Globus pallidus (tissue), 1 donor: ENCODE measurements around the gene NUBP2.
"Not testable (repeated sequence)": the region's sequence is repeated elsewhere in the genome, so short reads cannot be mapped to it uniquely, and the experiment has no call there.

Experiments
- DNase-seq: peaks from one replicate; pipeline ENCODE4 v3.0.0-alpha.2; 2015; ENCODE audit warnings: low spot score

NUBP2 gene

DNA sequence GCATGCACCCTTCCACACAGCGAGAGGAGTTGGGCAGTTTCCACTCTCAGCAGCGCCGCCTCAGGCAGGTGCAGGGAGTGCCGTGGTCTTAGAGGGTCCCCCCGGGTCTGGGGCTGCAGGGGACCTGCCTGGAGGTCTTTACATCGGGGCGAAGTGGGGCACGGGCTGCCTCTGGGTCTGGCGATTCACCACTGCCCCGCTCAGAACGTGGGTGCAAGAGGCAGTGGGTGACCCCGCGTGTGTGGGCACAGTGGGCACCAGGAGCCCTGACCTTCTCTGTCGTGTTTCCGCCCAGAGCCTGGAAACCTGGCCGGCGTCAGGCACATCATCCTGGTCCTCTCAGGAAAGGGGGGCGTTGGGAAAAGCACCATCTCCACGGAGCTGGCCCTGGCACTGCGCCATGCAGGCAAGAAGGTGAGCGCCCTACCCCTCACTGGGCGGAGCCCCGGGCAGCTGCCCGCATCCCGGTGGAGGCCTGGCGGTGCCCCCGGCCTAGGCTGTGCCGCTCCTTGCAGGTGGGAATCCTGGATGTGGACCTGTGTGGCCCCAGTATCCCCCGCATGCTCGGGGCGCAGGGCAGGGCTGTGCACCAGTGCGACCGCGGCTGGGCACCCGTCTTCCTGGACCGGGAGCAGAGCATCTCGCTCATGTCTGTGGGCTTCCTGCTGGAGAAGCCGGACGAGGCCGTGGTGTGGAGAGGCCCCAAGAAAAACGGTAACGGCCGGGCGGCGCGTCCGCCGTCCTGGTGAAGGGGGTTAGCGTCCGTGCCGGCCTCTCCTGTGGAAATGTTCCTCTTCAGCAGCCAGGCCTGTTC, 3.7 kb downstream of the NUBP2 start:
- DNase-seq = no peak

DNA sequence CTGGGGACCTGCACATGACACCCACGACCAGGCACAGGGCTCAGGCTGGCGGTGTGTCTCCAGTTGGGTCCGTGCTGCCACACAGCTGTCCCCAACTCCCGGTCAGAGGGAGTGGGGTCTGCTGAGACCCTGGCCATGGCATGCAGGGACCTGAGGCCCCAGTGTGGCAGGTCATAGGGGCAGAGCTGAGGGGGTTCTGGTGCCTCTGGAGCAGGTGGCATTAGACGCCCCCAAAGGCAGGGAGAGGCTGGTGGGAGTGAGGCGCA, 4.2 kb downstream of the NUBP2 start:
- DNase-seq = no peak

DNA sequence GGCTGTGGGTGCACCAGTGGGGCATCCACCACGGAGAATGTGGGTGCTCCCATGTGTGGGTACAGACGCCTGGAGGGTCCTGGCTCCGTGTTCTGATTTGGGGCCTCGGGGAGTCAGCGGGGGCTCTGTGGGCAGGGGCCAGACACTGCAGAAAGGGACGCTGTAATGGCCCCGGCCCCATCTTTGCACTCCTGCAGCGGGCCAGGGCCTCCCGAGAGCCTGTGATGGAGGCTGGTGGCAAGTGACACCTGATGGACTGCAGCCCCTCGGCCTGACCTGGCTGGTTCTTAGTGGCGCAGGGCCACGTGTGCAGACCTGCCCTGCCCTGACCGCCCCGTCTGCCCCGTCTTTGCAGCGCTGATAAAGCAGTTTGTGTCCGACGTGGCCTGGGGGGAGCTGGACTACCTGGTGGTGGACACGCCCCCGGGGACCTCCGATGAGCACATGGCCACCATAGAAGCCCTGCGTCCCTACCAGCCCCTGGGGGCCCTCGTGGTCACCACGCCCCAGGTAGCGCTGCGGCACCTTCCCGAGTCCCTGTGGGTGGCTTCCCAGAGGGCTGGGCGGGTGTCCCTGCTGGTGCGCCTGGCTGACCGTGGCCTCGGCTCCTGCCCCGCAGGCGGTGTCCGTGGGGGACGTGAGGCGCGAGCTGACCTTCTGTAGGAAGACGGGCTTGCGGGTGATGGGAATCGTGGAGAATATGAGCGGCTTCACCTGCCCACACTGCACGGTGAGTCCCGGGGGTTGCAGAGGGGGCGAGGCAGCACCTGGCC, 4.7 kb downstream of the NUBP2 start:
- DNase-seq = no peak

DNA sequence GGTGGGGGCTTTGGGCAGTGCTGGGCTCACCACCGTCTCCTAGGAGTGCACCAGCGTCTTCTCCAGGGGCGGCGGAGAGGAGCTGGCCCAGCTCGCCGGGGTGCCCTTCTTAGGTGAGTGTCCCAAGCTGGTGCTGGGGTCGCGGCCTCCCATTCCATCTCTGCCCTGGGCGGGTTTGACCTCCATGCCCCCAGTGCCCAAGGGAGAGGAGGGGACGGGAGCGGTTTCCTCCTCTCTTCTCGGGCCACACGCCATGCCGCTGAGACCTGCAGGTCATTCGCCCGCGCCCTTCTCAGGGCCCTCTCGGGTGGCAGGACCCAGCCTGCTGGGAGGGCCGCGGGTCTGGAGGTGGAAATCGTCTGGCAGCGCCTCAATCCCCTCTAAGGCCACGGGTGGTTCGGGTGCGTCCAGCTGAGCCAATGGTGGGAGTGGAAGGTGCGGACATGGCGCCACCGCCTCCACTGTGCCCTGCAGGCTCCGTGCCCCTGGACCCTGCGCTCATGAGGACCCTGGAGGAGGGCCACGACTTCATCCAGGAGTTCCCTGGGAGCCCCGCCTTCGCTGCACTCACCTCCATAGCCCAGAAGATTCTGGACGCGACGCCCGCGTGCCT, 5.4 kb downstream of the NUBP2 start:
- no peak for DNase-seq

DNA sequence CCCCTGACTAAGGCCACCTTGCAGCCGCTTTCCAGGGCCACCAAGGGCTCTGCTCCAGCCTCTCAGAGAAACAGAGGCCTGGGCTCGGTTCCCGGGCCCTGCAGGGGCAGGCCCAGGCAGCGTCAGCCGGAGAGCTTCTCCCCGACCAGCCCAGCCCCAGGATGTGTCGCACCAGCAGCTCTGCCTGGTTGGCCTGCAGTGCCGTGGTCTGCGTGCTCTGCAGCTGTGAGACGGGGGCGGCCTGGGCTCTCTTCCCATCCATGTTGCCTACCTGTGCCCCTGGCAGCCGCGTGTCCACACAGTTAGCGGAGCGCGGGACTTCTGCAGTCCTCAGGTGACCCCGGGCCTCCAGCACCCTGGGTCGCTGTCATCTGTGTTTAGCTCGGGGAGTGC, 5.9 kb downstream of the NUBP2 start:
- DNase-seq = no peak

DNA sequence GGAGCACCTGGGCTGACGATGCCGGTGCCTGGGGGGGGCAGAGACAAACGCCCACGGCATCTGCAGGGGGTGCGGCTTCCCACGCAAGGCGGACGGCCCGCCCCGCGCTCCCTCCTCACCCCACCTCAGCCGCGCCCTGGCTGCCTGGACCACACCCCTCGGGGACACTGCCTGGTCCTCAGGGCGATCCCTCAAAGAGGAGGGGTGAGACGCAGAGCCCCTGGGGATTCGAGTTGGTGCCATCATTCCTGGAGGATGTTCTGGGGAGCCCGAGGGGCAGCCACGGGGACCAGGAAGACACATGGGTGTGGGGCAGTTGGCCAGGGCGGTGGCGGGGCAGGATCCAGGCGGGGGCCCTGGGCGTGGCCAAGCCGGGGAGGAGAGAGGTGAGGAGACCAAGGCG, 6.9 kb downstream of the NUBP2 start:
- DNase-seq = no peak

DNA sequence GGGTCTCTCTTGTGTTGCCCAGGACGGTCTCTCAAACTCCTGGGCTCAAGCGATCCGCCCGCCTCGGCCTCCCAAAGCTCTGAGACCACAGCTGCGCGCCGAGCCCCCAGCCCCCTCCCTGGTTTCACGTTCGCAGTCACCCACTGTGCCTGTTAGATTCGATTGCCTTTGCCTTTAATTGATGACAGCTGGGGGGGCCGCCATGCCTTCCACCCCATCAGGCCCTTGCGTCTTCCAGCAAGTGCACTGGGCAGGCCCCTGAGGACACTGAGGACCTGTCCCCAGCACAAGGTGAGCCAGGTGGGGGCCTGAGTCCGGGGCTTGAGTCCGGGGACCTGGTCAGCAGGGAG, 7.5 kb downstream of the NUBP2 start:
- DNase-seq = no peak

DNA sequence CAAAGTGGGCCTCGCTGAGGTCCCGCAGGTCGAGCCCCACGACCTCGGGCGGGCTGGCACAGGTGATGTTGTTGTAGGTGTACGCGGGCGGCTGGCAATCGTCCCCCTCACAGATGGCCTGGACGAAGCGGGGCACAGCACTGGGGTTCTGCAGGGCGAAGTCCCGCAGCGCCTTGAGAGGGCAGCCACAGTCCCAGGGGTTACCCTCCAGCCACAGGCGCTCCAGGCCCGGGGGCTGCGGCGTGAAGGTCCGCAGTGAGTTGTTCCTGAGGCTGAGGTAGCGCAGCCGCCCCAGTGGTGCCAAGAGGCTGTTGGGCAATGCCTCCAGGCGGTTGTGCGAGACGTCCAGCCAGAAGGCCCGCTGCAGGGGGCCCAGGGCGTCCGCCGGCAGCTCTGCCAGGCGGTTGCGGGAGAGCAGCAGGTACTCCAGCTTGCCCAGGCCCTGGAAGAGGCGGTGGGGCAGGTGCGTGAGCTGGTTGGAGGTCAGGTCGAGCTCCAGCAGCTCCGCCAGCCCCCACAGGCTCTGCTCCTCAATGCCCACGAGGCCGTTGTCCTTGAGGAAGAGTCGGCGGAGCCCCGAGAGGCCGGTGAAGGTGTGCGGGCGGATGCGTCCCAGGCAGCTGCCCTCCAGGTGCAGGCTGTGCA, 8.0 kb downstream of the NUBP2 start:
- DNase-seq = no peak

DNA sequence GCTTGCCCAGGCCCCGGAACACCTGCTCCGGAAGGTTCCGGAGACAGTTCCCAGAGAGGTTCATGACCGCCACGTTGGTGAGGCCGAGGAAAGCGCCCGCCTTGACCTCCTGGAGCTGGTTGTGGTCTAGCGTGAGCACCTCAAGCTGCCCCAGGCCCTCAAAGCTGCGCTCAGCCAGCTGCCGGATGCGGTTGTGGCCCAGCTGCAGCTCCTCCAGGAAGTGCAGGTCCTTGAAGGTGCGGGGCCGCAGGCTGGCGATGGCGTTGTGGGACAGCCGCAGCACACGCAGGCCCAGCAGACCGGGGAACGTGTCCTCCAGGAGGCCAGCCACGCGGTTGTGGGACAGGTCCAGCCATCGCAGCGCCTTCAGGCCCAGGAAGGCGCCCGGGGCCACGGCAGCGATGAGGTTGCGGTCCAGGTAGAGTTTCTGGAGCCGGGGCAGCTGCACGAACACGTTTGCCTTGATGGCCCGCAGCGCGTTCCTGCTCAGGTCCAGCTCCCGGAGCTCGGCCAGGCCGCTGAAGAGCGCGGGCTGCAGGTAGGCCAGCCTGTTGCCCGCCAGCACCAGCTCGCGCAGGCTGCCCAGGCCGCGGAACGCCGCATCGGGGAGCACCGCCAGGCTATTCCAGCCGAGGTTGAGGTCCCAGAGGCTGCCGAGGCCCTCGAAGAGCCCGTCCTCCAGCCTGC, 8.6 kb downstream of the NUBP2 start:
- no peak for DNase-seq

DNA sequence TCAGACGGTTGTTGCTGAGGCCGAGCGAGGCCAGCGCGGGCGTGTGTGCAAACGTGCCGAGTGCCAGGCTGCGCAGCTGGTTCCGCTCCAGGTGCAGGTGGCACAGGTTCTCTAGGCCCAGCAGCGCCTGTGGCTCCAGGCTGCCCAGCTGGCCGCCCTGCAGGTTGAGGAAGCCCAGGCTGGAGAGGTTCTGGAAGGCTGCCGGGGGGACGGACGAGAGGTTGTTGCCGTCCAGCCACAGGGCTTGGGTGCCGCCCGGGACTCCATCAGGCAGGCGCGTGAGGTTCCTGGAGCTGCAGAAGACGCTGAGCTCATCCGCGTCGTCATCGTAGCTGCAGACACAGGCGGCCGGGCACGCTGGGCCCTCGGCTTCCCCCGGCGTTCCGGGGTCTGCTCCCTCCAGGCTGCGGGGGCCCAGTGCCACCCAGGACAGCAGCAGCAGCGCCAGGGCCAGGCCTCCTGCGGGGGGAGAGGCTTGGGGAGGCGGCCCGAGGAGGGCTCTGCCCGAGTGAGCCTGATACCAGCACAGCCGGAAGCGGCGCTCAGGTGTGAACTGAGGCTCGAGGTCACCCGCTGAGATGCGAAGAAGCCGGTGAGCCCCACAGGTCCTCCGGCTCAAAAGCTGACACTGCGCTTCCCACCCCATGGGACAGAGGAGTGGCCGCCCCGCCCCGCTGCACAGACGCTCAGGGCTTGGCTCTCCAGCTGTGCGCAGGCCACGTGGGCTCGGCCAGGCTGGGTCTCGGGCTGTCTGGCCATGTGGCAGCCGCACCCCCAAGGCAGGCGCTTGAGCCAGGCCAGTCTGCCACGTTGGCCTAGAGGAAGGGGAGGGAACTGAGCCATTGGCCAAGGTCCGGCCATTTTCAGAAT, 9.4 kb downstream of the NUBP2 start:
- DNase-seq = no peak

DNA sequence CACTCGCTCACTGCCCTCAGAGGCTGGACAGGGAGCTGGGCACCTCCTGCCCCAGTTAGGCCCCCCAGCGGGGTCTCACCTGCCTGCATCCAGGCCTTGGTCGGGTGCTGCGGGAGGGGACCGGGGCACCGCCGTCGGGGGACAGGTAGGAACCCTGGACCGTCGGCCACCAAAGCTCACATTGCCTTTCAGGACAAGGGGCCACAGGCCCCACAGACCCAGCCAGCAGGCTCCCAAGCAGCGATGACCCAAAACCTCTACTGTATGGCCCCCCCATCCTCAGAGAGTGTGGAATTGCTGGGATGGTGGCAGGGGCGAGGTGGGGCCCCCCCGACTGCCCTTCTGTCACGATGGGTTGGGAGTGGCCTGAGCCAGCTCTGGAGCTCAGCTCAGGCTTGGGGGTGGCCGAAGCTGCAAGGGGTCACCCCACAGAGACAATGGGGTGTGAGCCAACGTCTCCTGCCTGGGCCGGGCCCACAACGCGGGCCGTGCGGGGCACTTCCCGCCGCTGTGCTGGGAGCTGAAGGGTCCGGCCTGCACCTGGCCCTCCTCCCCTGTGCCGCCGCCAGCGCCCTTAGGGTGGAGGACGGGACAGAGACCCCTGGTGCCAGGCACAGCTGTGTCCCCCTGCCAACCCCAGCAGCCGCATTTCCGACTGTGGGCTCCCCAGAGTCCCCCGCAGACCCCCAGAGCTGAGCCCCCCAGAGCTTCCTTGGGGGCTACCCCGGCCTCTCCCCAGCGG, 10.2 kb downstream of the NUBP2 start:
- DNase-seq = no peak

DNA sequence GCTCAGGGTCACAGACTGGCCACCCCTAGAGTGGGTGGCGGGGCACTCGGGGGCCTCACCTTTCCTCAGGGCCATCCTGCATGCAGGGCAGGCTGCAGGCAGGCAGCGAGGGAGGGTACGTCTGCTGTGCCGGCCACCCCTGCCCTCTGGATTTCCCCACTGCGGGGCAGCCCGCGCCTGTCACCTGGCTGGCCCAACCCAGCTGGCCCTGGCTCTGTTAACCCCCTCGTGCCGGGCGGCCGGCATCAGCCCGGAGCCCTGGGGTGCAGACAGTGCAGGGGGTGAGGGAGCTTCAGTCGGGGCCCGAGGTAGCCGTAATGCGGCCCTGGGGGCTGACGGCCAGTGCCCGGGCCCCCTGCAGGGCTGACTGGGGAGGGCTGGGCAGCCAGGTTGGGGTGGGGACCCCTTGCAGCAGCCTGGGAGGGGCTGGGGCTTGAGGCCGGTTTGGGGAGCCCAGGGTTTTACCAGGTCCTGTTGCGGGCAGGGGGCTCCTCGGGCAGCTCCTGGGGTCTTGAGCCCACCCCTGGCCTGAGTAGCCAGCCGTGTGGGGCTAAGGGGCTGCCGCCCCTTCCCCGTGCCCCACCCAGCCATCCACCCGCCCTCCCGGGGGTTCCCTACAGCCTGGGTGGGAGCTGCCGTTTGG, 10.9 kb downstream of the NUBP2 start, which contains the start of gene IGFALS:
Gene IGFALS (minus strand): TSS at position 128 of the 643 bp plus-strand sequence. CDS start 53 bp downstream, at position 75.
- no peak for DNase-seq

DNA sequence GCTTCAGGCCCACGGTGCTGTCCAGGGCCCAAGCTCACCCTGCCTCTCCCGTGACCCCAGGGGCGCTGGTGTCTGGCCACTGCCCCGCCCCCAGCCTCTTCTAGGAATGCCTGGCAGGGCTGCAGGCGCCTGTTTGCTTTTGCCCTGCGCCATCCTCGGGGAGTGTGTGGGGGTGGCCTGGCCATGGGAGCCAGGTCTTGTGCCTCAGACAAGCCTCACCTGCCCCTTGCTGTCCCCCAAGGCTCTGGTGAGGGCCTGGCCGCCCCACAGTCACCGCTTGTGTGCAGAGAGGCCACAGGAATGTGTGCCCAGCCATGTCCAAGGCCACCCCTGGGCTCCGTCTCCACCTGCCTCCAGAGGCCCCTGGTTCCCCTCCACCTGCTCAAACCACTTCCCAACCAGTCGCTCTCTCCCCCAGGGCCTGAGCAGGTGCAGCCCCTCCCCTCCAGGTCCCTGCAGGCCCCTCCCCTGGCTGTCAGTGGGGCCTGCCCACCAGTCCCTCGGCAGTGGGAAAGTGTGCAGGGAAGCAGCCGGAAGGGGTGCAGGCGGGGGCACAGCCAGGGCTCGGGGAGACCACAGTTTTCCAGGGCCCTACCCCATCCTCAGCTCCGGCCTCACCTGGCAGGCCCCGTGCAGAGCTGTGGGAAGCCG, 11.6 kb downstream of the NUBP2 start:
- no peak for DNase-seq

DNA sequence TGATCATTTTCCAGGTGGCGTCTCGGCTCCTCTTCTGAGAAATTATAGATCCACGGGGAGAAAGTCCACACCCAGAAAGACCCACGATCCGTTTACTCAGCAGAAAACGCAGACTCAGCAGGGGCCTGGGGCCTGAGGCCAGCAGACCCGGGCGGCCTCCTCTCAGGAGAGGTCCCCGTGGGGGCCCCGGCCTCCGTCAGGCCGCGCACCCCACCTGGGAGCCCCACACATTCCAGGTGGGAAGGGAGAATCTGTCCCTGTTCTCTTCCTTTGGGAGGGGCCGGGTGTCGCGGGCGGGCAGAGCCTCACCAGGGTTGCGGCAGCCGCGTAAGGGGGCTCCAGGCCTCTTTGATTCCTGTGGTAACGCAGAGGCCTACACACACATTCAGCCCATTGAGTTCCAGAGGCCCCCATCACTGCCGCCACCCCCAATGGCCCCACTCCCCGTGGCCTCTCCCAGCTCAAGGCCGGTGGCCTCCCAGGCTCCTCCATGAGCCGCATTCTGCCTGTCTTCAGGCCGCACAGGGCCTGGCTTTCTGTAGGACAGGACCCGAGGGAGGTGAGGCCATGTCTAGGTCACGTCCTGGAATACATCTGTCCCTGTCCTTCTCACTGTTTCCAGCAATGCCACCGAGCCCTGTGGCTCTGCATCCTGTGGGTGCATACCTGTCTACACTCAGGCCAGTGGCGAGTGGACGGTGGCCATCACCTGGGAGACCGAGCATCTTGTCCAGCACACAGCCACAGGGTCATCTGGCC, 12.3 kb downstream of the NUBP2 start:
- DNase-seq = no peak

DNA sequence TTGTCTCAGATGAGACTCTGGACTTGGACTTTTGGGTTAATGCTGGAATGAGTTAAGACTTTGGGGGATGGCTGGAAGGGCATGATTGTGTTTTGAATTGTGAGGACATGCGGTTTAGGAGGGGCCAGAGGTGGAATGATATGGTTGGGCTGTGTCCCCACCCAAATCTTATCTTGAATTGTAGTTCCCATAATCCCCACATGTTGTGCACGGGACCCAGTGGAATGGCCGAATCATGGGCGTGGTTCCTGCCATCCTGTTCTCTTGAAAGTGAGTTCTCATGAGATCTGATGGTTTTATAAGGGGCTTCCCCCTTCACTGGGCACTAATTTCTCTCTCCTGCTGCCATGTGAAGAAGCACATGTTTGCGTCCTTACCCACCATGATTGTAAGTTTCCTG, 16.5 kb downstream of the NUBP2 start:
- not testable (repeated sequence) for DNase-seq

DNA sequence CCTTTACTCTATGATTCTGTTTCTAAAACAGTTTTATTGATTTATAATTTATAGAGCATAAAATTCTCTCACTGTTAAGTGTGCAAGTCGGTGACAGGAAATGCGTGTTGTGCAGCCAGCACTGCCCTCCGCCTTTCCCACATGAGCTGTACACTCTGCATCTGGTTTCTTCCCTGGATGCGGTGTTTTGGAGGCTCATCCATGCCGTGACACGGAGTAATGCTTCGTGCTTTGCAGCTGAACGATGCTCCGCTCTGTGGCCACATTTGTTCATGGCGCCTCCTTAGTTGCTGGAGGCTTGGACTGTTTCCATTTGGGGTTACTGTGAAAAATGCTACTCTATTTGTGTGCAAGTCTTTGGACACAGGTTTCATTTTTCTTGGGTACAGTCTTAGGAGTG, 17.9 kb downstream of the NUBP2 start:
- no peak for DNase-seq

DNA sequence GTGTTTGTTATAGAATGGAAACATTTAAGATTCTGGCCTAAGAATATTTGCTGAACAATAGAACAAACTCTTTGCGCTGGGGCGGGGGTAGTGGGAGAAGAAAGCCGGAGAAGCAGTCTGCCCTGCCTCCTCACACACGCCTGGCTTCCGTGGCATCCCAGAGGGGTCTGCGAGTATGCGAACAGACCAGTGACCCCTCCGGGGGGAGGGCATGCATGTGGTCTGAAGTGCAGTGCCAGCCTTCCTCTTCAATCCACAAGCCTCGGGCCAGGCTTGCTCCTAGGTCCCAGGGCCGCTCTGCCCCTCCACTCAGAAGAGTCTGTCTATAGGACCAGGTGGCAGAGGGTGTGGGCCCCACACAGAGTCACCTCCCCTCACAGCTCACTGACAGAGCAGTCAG, 24.9 kb downstream of the NUBP2 start:
- DNase-seq = no peak

DNA sequence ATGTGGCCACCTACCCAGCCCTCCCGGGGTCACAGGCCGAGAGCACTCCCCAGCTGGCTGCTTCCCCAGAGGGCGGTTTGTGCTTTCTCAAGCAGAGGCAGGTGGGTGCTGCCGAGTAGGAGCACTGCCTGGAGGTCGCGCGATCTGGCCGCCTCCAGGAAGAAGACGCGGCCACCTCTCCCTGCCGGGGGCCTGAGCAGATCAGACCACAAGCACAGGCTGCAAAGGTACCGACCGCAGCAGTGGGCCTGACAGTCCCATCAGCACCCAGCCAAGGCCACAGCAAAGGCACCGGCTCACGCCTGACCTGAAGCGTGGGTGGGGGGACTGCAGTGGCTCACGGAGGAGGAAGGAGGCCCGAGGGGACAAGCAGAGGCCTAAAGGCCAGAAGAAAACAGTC, 25.9 kb downstream of the NUBP2 start:
- no peak for DNase-seq
